ENCODE measurements around the gene HTR3C.
"Not testable (repeated sequence)": the region's sequence is repeated elsewhere in the genome, so short reads cannot be mapped to it uniquely, and the experiment has no call there.

Gene HTR3C

GRCh38 chr3:184052767-184053166 is at the start of gene HTR3C:
TSS of gene HTR3C (plus strand) at chr3:184053047. CDS start at chr3:184053081, 34 bp downstream.
- no peak for DNase-seq

DNA sequence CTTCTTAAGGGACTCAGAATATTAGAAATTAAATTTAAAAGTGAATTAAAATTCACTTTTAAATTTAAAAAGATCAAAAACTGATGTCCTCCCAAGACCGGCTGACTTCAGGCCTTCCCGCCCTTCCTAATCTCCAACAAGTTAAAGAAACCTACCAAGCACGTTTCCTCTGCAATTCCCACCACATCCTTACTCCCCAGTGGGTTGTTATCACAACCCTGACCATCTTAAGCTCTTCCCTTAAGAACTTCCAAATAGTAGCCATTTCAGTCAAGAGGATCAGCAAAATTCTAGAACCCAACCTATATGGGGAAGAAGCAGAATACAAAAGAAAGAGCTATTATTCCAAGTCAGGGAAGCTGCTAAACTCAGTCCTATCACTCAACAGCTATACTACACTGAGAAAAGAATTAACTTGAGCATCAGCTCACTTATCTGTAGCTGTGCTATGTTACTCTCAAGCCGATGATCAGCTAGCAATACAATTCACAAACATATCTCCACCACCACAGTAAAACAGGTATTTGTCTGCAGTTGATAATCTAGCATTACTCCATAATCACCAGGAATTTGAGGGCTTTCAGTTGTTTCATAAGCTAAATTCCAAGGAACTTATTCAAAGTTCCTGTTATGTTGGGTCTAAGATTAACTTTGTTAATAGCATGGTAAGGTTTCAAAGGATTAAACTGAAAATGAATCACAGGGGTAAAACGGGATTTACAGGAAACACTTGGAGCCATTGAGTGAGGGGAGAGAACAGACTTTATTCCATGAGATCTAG is 49.5 kb upstream of the HTR3C start:
- DNase-seq = no peak

GRCh38 chr3:184004476-184004875 is 48.4 kb upstream of the HTR3C start:
- DNase-seq = no peak

DNA sequence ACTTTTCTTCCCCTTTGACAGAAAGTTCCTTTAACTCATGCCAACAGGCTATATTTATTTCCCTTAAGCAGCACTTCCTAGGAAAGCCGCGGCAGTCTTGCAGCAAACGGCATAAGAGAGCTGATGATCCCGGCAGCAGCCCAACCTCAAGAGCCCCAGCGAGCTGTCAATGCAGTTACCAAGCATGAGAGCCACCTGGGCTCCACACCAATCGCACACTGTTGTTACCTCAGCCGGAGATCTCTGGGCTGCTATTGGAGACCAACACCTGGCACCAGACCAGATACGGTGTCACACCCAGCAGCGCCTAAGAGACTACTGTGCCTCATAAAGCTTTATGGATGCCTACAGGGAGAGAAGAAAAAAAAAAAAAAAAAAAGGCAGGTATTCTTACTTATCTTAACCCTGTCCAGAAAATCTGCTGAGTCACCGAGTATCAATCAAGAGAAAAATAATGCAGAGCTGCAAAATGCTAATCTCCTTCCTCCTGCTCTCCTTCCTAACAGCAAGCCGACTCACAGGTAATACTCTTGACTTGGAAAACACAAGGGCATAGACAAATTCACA is 46.8 kb upstream of the HTR3C start:
- DNase-seq = no peak

GRCh38 chr3:184007143-184007813 is 45.6 kb upstream of the HTR3C start:
- not testable (repeated sequence) for DNase-seq

DNA sequence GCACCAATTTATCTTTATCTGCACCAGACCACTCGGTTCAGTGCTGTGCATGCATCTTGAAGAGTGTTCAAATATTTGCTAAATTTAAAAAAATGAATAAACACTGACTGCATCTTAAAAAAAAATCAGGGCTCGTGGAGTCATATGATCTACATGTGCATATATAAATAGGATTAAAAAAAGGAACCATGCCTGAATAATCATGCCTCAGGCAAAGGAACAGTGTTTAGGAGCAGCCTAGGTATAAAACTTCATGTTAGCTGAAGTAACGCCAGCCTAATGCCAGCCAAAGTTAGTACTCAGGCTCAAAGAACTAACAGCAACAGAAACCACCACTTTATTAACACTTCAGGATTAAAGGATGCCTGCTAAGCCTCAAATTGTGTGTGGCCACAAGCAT is 44.7 kb upstream of the HTR3C start:
- DNase-seq = no peak

- DNase-seq = no peak
Observed at GRCh38 chr3:184011230-184011876, 41.5 kb upstream of the HTR3C start.

- no peak for DNase-seq
Observed at GRCh38 chr3:184011937-184012889, 40.6 kb upstream of the HTR3C start.

GRCh38 chr3:184015381-184016019 is 37.3 kb upstream of the HTR3C start:
- no peak for DNase-seq

- no peak for DNase-seq
Observed at GRCh38 chr3:184016169-184016570, 36.7 kb upstream of the HTR3C start.

- DNase-seq = peak; percentile 37
Observed at GRCh38 chr3:184016811-184017671, 35.8 kb upstream of the HTR3C start.

DNA sequence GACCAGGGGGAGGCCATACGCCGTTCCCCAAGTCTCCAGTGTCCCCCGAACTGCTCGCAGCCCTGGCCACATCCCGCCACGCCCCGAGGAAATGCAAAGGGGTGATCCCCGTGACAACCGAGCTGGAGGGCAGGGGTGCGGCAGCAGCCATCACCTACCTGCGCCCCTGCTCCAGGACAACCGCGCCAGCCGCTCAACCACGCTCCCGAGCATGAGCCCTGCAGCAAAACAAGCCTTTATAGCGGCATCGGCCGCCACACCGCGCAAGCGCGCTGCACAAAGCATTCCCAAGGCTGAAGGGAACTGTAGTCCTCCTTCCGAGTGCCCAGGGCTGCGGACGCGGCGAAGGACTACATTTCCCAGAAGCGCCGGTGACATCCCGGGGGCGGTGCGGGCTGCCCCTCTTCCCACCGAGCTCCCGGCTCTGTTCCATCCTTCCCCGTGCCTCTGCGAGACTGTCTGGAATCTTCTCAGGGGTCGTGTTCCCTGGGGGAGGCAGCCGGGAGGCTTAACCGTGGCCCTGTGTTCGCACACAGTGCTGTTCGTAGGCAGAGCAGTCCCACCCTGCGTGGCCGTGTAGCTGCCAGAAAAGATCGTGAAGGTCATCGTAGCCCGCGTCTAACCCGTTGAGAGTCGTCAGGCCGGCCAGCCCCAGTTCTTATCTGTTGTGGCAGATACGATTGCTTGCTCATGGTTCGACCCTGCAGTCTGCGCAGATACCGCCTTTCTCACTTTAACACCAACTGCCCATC is 35.0 kb upstream of the HTR3C start, which contains the start of gene ABCC5:
Gene ABCC5, minus strand, starts transcription at position 213 of the 752 bp plus-strand sequence. CDS start 3,492 bp downstream, outside the sequence.
- DNase-seq = peak; percentile 87

- DNase-seq = no peak
Observed at GRCh38 chr3:184018424-184018973, 34.3 kb upstream of the HTR3C start.

DNA sequence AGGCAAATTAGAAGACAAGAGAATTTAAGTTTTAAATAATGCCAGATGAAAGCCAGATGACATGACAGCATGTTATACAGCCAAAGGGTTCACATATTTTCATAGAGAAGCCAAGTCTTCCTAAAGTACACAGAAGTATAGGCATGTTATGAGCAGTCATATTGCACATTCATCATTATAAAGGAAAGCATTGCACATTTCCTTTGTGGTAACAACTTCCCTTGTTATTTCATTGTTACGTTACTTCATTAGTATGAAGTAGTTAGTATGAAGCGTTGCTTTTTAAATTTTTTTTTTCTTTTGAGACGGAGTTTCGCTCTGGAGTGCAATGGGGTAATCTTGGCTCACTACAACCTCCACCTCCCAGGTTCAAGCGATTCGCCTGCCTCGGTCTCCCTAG is 30.5 kb upstream of the HTR3C start:
- DNase-seq = no peak

- not testable (repeated sequence) for DNase-seq
Observed at GRCh38 chr3:184025256-184025655, 27.6 kb upstream of the HTR3C start.

DNA sequence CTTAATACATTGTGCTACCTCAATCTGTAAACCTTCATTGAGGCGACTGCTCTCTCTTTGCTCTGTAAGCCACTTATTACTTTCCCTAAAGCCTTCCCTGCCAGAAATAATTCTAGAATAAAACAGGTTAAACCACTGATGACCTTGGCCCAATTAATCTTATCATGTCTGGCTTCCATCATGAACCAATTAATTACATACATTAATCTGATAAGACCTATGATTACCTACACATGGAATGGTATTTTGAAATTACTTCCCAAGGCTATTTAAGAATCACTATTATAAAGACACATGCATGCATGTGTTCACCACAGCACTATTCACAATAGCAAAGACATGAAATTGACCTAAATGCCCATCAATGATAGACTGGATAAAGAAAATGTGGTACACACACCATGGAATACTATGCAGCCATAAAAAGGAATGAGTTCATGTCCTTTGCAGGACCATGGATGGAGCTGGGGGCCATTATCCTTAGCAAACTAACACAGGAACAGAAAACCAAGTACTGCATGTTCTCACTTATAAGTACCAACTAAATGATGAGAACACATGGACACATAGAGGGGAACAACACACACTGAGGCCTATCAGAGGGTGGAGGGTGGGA is 24.5 kb upstream of the HTR3C start:
- not testable (repeated sequence) for DNase-seq

DNA sequence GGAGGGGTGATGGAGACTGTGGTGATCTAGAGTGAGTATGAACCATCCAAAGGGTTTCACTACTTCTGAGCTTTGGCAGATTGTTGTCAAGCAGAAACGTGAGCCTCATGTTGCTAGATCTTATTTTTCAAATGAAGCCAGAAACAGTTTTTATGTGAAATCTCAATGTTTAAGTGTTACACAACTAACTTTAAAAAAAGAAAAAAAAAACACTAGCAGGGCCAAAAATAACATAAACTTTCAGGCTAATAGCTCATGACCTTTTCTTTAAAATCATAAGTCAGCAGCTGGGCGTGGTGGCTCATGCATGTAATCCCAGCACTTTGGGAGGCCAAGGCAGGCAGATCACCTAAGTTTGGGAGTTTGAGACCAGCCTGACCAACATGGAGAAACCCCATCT is 23.4 kb upstream of the HTR3C start:
- no peak for DNase-seq

GRCh38 chr3:184030536-184030935 is 22.3 kb upstream of the HTR3C start:
- no peak for DNase-seq

GRCh38 chr3:184031187-184031792 is 21.6 kb upstream of the HTR3C start, which contains the start of gene HTR3D:
TSS of gene HTR3D (plus strand) at chr3:184031742. CDS start at chr3:184031742, 0 bp downstream.
- no peak for DNase-seq

Data from stimulated activated CD4-positive, alpha-beta T cell treated with anti-CD3 and anti-CD28 coated beads, Interleukin-4, amount 100 ng/mL, for 24 hours (primary cell).